CD4-positive, CD25-positive, alpha-beta regulatory T cell (primary cell): ENCODE results near the gene MUSTN1. TPM values are rescaled to one million over a fixed set of nuclear protein-coding genes. Genes with fewer than 3 reads are reported as not detected.
A peak's percentile ranks its signal among the peaks of the same experiment; 100 is the strongest.

Experiments
- ATAC-seq, 2 donors: fragments of 150-1000 bp; cut with Tn5 transposase; one replicate each; pipeline ENCODE4 v1.10.0; 2021; ENCODE audit warnings: low read depth in 2 of 2, moderate number of reproducible peaks in 2 of 2, moderate library complexity in 1 of 2
- DNase-seq, 3 donors: peaks; one replicate each; pipeline versions ENCODE4 v3.0.0 to v3.0.0-alpha.2; 2012 to 2022; ENCODE audit warnings: mixed read lengths in 1 of 3
- H3K27ac ChIP-seq: one replicate; pipeline ENCODE4 v1.7.0; 2013; ENCODE audit warnings: mild to moderate bottlenecking, low read length; ENCODE audit not compliant: insufficient read depth, poor library complexity, severe bottlenecking
- H3K27me3 ChIP-seq: one replicate; pipeline ENCODE4 v1.7.0; 2013; ENCODE audit warnings: low read length; ENCODE audit not compliant: control insufficient read depth, insufficient read depth
- H3K36me3 ChIP-seq: one replicate; pipeline ENCODE4 v1.7.0; 2013; ENCODE audit warnings: mild to moderate bottlenecking, low read length, moderate library complexity; ENCODE audit not compliant: control insufficient read depth, insufficient read depth
- H3K4me1 ChIP-seq: 2 replicates; pipeline ENCODE4 v1.7.0; 2013; ENCODE audit warnings: mild to moderate bottlenecking, low read length; ENCODE audit not compliant: insufficient read depth, control insufficient read depth, poor library complexity, severe bottlenecking
- H3K4me3 ChIP-seq: one replicate; pipeline ENCODE4 v1.7.0; 2013; ENCODE audit warnings: low read depth, mild to moderate bottlenecking, low read length, moderate library complexity
- H3K9me3 ChIP-seq, 2 experiments: 1 replicate in 1 of 2; 2 replicates in 1 of 2; pipeline ENCODE4 v1.7.0; 2013; ENCODE audit warnings: low read length in 2 of 2, mild to moderate bottlenecking in 1 of 2, moderate library complexity in 1 of 2; ENCODE audit not compliant: control insufficient read depth in 2 of 2
- H3K27ac Mint-ChIP-seq, 3 donors: one replicate each; pipeline ENCODE4 v1.8.0; 2020 to 2022; ENCODE audit warnings: mild to moderate bottlenecking in 3 of 3, mixed read lengths in 3 of 3, moderate library complexity in 2 of 3
- H3K27me3 Mint-ChIP-seq: one replicate; pipeline ENCODE4 v1.8.0; 2022; ENCODE audit warnings: mild to moderate bottlenecking, mixed read lengths
- H3K36me3 Mint-ChIP-seq: one replicate; pipeline ENCODE4 v1.8.0; 2020; ENCODE audit warnings: mixed read lengths
- H3K4me1 Mint-ChIP-seq, 4 donors: one replicate each; pipeline ENCODE4 v1.8.0; 2020 to 2022; ENCODE audit warnings: mixed read lengths in 4 of 4, mild to moderate bottlenecking in 1 of 4
- H3K4me3 Mint-ChIP-seq, 4 donors: one replicate each; pipeline ENCODE4 v1.8.0; 2020 to 2022; ENCODE audit warnings: mild to moderate bottlenecking in 4 of 4, mixed read lengths in 4 of 4, moderate library complexity in 3 of 4
- H3K9me3 Mint-ChIP-seq, 7 donors: one replicate each; pipeline ENCODE4 v1.8.0; 2020 to 2022; ENCODE audit warnings: mixed read lengths in 7 of 7, mild to moderate bottlenecking in 3 of 7, moderate library complexity in 2 of 7
- polyA plus RNA-seq, 4 donors: library from polyadenylated mRNA; unstranded; fragments of 300-500 nt; fragmentation: Illumina TruSeq; gene quantifications; one replicate each; pipeline ENCODE4 v1.2.3, GENCODE V29; 2021
- total RNA-seq: library from RNA; stranded (reverse); gene quantifications from one replicate; pipeline ENCODE4 v1.2.3, GENCODE V29; 2022

The MUSTN1 gene
- total and polyA plus RNA-seq, 5 donors from 2014 or later: 1.2 to 13.8 TPM; not detected in 3

GRCh38 chr3:52791928-52792327, 42.9 kb downstream of the MUSTN1 start:
- DNase-seq (no peak), ATAC-seq (no peak)
- Mint-ChIP-seq H3K4me3 (no peak overlapping the region), H3K4me1 (no peaks in the 10 kb centered on the region), H3K27ac (no peak overlapping the region), H3K36me3 (no peaks in the 10 kb centered on the region), H3K9me3 (no peaks in the 10 kb centered on the region), H3K27me3 (no peaks in the 10 kb centered on the region)
- Histone ChIP-seq H3K27me3 (no peaks in the 10 kb centered on the region), H3K4me3 (no peak overlapping the region), H3K4me1 (no peaks in the 10 kb centered on the region), H3K36me3 (no peaks in the 10 kb centered on the region), H3K27ac (no peak overlapping the region), H3K9me3 (no peaks in the 10 kb centered on the region)

- Mint-ChIP-seq H3K27ac (no peak overlapping the region), H3K36me3 (no peaks in the 10 kb centered on the region), H3K4me1 (no peaks in the 10 kb centered on the region), H3K4me3 (no peak overlapping the region), H3K9me3 (no peaks in the 10 kb centered on the region), H3K27me3 (no peaks in the 10 kb centered on the region)
- ATAC-seq: no peak
- H3K4me3 ChIP-seq: no peak overlapping the region
- DNase-seq: no peak
- no peak overlapping the region for H3K27ac ChIP-seq
- H3K9me3 ChIP-seq: no peaks in the 10 kb centered on the region
- no peaks in the 10 kb centered on the region for H3K36me3 ChIP-seq
- no peaks in the 10 kb centered on the region for H3K27me3 ChIP-seq
- no peaks in the 10 kb centered on the region for H3K4me1 ChIP-seq
Observed at GRCh38 chr3:52791366-52791765, 43.5 kb downstream of the MUSTN1 start.

- Histone ChIP-seq H3K4me1 (no peaks in the 10 kb centered on the region), H3K27me3 (no peaks in the 10 kb centered on the region), H3K4me3 (no peak overlapping the region), H3K9me3 (no peaks in the 10 kb centered on the region), H3K36me3 (no peaks in the 10 kb centered on the region), H3K27ac (no peak overlapping the region)
- Mint-ChIP-seq H3K9me3 (no peaks in the 10 kb centered on the region), H3K36me3 (no peaks in the 10 kb centered on the region), H3K4me3 (no peak overlapping the region), H3K27me3 (no peaks in the 10 kb centered on the region), H3K4me1 (no peaks in the 10 kb centered on the region), H3K27ac (no peak overlapping the region)
- DNase-seq (no peak), ATAC-seq (no peak)
Observed at GRCh38 chr3:52790741-52791140, 44.1 kb downstream of the MUSTN1 start.

- no peak overlapping the region for H3K27ac ChIP-seq
- H3K4me3 Mint-ChIP-seq: no peak overlapping the region
- no peaks in the 10 kb centered on the region for H3K9me3 ChIP-seq
- H3K4me3 ChIP-seq: no peak overlapping the region
- ATAC-seq (no peak), DNase-seq (no peak)
- no peaks in the 10 kb centered on the region for H3K27me3 Mint-ChIP-seq
- H3K4me1 ChIP-seq: no peaks in the 10 kb centered on the region
- H3K4me1 Mint-ChIP-seq: no peaks in the 10 kb centered on the region
- no peaks in the 10 kb centered on the region for H3K27me3 ChIP-seq
- no peaks in the 10 kb centered on the region for H3K36me3 Mint-ChIP-seq
- H3K36me3 ChIP-seq: no peaks in the 10 kb centered on the region
- no peak overlapping the region for H3K27ac Mint-ChIP-seq
- H3K9me3 Mint-ChIP-seq: no peaks in the 10 kb centered on the region
Observed at GRCh38 chr3:52790337-52790736, 44.5 kb downstream of the MUSTN1 start.

- Histone ChIP-seq H3K27me3 (no peaks in the 10 kb centered on the region), H3K4me1 (no peaks in the 10 kb centered on the region), H3K36me3 (no peaks in the 10 kb centered on the region), H3K4me3 (no peak overlapping the region), H3K9me3 (no peaks in the 10 kb centered on the region), H3K27ac (no peak overlapping the region)
- Mint-ChIP-seq H3K4me3 (no peak overlapping the region), H3K4me1 (no peaks in the 10 kb centered on the region), H3K27ac (no peak overlapping the region), H3K27me3 (no peaks in the 10 kb centered on the region), H3K9me3 (no peaks in the 10 kb centered on the region), H3K36me3 (no peaks in the 10 kb centered on the region)
- ATAC-seq (no peak), DNase-seq (no peak)
Observed at GRCh38 chr3:52789746-52790040, 45.1 kb downstream of the MUSTN1 start.

GRCh38 chr3:52788890-52789745, 45.7 kb downstream of the MUSTN1 start:
- H3K27me3 Mint-ChIP-seq: no peaks in the 10 kb centered on the region
- Histone ChIP-seq H3K27ac (no peak overlapping the region), H3K36me3 (no peaks in the 10 kb centered on the region), H3K9me3 (no peaks in the 10 kb centered on the region), H3K4me3 (no peak overlapping the region), H3K4me1 (no peaks in the 10 kb centered on the region), H3K27me3 (no peaks in the 10 kb centered on the region)
- no peaks in the 10 kb centered on the region for H3K36me3 Mint-ChIP-seq
- no peak for ATAC-seq
- DNase-seq: no peak
- H3K4me1 Mint-ChIP-seq: no peaks in the 10 kb centered on the region
- no peak overlapping the region for H3K4me3 Mint-ChIP-seq
- H3K27ac Mint-ChIP-seq: no peak overlapping the region
- H3K9me3 Mint-ChIP-seq: no peaks in the 10 kb centered on the region

GRCh38 chr3:52787672-52788625, 46.9 kb downstream of the MUSTN1 start:
- ATAC-seq (no peak), DNase-seq (no peak)
- Mint-ChIP-seq H3K27ac (peak overlapping the region in 1 of 3 donors; percentile 17), H3K36me3 (no peaks in the 10 kb centered on the region), H3K9me3 (no peaks in the 10 kb centered on the region), H3K4me3 (no peak overlapping the region), H3K4me1 (no peaks in the 10 kb centered on the region), H3K27me3 (no peaks in the 10 kb centered on the region)
- H3K9me3 ChIP-seq: no peaks in the 10 kb centered on the region
- H3K36me3 ChIP-seq: no peaks in the 10 kb centered on the region
- H3K4me3 ChIP-seq: no peak overlapping the region
- no peak overlapping the region for H3K27ac ChIP-seq
- H3K4me1 ChIP-seq: no peaks in the 10 kb centered on the region
- H3K27me3 ChIP-seq: no peaks in the 10 kb centered on the region
